COLO668 (cell line): ENCODE data around the gene CHM.
A peak's percentile ranks its signal among the peaks of the same experiment; 100 is the strongest.
"Not testable (repeated sequence)": the region's sequence is repeated elsewhere in the genome, so short reads cannot be mapped to it uniquely, and the experiment has no call there.

Experiments used
- DNase-seq: peaks from one replicate; lab custom pipeline; 2025; ENCODE audit not compliant: unreplicated experiment; lab: John Stamatoyannopoulos, UW

CHM gene

DNA sequence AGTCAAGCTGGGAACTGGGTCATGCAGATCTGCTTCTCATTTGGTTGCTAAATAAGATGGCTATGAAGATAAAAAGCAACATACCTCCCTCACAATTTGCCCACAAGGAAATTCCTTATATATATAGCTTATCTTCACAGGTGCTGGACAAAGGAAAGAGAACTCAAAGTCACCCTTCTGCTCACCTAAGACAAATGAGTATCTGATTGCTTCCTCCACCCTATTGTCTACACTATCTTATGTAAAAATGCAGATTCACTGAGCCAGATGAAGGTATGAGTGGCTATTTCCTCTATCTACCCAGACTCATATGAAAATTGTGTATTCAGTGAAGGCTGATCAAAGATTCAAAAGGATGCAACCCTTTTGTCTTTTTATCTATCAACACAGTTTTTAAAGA is 50.8 kb downstream of the CHM start:
- DNase-seq, result no peak

DNA sequence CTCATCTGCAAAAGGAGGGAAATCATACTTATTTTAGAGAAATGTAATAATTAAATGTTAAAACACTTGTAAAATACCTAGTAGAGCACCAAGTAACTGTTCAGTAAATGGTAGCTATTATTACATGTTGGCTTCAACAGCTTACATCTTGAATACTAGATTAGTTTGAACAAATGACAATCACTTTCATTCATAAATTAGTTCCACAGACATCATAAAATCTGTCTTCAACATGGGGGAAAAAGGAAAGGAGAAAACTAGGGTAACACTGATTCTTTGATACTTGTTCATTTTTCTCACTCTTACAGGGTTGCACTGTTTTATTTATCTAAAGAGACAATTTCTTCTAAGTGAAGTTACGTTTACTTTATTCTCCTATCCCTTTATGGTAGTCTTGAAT is 51.7 kb downstream of the CHM start:
- no peak for DNase-seq

DNA sequence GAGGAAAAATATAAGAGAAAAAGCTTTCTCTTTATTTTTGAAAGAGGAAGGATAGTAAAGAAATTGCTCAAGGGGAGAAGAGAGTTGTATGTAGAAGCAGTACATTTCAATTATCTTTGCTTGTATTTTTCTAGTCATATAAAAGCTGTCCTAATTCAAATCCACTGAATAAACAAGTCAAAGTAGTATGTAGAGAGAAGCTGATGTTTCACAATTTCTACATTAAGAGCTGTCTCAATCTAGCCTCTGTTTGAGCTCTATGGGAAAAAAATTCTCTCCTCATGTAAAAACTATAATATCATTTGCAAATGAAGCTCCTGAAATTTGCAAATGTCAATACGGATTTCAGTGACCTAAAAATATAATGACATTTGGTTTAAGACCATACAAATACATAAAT is 52.6 kb downstream of the CHM start:
- DNase-seq, result no peak

DNA sequence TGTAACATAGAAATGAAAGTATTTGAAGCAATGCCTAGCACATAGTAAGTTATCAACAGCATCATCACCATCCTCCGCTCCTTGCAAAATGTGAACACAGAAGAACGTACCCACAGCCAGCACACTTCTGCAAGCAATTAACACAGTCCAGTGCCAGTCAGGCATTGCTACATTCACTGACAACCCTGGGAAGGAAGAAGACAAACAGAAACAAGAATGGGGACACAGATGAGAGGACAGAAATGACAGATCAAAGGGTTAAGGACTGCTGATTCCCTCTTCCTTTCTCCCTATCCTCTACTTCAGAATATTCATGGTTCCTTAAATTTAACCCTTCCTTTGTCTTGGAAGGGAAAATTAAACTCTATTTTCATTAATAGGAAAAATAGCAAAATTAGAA is 53.1 kb downstream of the CHM start:
- no peak for DNase-seq

DNA sequence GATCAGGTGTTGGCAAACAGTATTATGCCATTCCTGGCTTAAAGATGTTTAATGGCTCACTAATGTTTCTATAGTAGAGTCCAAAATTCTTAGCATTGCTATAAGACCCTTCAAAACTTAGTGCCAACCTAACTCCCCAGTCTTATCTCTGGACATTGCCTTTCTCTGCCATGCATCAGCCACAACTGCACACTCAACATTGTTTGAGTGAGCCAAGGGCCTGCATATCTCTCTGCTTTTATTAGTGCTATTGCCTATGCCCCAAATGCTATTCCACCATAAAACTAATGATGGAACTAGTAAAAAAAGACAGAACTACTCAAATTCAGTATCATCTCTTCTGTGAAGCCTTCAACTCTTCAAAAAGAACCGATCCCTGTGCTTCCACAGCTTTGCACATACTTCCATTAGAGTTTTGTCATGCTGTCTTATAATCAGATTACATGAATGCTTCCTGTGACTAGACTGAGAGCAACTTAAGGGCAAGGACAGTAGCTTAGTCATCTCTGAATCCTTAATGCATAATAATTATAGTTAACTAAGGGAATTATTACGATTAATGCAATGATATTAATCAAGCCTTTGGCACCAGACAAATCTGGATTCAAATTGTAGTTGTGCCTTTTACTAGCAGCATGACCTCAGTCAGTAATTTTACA is 53.7 kb downstream of the CHM start:
- DNase-seq, result no peak

DNA sequence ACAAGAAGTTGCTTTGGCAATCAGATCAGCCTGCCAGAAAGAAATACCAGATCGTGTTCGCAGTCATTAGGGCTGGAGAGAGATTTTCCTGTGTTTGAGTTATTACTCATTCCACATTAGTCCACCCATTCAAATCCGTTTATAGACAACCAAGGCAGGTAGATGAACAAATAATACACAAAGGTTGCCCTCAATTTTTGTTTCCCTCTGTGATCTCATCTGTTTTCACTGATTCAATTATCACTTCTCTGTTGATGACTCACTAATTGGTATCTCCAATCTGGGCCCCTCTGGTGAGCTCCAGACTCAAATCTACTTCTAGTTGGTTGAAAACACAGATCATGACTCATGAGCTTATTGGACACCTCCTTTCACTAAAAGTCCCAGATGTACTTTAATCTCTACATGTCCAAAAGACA is 54.5 kb downstream of the CHM start:
- peak; percentile 7 for DNase-seq

DNA sequence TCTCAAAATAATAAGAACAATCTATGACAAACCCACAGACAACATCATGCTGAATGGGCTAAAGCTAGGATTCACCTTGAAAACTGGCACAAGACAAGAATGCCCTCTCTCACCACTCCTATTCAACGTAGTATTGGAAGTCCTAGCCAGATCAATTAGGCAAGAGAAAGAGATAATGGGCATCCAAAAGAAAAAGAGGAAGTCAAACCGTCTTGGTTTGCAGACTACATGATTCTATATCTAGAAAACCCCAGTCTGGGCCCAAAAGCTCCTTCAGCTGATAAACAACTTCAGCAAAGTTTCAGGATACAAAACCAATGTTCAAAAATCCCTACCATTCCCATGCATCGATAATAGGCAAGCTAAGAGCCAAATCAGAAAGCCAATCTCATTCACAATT is 59.0 kb downstream of the CHM start:
- no peak for DNase-seq

DNA sequence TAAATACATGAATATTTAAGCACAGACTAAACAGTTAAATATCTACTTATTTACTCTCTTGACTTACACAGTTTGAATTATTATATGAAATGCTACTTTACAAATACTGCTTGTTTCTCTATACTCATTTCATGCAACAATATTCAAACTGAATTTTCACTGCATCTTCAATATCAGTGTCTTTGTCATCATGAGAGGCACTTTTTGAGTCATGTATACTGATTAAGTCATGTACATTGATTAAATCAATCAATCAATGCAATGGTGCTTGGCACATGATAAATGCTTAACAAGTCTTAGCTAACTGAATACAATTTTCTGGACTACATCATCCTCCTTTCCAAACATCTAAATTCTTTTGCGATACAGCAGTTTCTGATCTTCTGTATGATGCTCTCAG is 67.1 kb downstream of the CHM start:
- DNase-seq, result no peak

DNA sequence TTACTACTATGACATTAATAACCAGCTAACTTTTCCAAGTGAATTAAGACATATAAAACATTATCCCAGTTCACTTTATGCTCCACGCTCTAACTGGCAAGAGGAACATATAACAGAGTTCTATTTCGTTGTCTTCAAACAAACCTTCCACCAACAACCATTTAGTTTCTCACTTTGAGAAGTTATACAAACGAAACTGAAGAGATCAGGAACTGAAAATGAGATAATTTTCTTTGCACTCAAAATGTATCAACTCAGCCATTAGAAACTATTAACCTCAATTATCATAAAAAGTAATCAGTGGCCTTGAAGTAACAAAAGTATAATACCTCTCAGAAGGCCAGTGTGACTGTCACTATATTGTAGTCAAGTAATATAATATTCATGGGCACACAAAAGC is 70.1 kb downstream of the CHM start:
- DNase-seq, result no peak

DNA sequence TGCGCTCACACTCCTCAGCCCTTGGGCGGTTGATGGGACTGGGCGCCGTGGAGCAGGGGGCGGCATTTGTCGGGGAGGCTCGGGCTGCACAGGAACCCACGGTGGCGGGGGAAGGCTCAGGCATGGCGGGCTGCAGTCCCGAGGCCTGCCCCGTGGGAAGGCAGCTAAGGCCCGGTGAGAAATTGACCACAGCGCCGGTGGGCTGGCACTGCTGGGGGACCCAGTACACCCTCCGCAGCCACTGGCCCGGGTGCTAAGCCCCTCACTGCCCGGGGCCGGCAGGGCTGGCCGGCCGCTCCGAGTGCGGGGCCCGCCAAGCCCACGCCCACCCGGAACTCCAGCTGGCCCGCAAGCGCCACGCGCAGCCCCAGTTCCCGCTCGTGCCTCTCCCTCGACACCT is 75.0 kb downstream of the CHM start:
- not testable (repeated sequence) for DNase-seq

DNA sequence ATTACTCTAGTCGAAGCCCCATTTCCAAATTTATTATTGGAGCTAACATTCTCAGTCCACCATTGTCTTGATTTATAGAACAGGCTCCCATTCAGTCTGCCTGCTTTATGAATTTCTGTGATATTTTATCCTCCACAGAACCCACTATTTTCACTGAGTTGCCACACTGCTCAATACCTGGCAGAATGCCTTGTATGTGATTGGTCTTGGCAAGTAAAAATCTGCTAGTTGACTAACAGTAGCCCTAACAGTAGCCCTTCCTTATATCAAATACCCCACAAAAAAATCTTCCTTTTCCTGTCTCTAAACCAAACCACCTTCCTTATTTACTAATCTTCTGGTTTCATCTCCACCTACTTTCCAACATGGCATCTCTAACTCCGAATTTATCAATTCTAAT is 82.6 kb downstream of the CHM start:
- DNase-seq, result no peak

DNA sequence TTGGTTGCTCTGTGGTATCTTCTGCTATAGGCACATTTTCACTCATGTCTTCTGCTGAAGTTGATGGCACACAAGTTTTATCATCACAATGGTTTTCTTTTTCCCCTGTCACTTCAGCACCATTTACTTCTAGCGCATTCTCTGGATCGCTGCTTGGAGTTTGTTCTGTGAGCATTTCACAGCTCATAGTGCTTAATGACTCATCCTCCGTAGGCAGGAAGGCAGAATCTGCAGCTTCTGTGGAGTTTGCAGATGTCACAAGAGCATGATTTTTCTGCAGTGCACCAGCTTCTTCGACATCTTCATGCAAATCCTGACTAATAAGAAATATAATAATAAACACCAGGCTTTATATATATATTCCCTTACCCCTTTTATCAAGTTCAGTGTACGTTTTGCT is 83.6 kb downstream of the CHM start:
- DNase-seq, result no peak

DNA sequence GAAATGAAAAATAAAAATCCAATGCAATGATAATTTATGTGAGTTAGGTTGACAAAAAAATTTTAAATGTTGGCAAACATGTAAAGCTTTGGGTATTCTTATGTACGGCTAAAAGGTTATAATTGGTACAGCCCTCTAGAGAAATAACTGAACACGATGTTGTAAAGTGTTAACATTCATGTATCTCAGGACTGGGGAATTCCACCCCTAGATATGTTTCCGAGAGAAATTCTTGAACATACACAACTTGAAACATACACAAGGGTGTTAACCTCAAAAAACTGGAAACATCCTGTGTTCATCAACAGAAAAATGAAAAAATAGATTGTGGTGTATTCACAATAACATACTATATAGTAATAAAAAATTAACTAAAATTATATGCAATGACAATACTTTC is 91.8 kb downstream of the CHM start:
- no peak for DNase-seq

DNA sequence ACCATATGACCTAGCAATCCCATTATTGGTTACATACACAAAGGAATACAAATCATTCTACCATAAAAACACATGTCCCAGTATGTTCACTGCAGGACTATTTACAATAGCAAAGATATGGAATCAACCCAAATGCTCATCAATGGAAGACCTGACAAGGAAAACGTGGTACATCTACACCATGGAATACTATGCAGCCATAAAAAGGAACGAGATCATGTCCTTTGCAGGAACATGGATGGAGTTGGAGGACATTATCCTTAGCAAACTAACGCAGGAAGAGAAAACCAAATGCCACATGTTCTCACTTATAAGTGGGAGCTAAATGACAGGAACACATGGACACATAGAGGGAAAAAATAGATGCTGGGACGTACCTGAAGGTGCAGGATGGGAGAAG is 102.6 kb downstream of the CHM start:
- not testable (repeated sequence) for DNase-seq

DNA sequence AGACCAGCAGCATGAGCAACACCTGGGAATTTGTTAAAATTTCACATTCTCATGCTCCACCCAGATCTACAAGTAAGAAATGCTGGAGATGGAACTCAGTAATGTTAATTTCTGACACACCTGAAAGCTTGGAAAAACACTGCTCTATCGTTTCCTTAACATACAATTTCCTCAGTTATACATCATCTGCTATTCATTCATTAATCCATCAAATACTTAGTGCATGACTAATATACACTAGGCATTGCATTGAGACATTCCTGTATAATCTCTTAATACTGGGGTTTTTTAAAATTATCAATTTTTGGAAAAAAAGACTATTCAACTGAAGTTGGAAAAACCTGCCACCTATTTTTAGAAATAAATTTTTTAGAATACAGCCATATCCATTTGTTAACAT is 106.1 kb downstream of the CHM start:
- DNase-seq, result no peak

DNA sequence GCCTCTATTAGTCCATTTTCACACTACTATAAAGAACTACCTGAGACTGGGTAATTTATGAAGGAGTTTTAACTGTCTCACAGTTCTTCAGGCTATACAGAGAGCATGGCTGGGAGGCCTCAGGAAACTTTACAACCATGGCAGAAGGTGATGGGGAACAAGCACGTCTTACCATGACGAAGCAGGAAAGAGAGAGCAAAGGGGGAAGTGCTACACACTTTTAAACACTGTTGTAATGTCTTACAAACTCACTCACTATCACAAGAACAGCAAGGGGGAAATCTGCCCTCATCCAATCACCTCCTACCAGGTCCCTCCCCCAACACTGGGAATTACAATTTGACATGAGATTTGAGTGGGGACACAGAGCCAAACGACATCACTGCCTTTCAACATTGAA is 107.4 kb downstream of the CHM start:
- DNase-seq, result not testable (repeated sequence)

DNA sequence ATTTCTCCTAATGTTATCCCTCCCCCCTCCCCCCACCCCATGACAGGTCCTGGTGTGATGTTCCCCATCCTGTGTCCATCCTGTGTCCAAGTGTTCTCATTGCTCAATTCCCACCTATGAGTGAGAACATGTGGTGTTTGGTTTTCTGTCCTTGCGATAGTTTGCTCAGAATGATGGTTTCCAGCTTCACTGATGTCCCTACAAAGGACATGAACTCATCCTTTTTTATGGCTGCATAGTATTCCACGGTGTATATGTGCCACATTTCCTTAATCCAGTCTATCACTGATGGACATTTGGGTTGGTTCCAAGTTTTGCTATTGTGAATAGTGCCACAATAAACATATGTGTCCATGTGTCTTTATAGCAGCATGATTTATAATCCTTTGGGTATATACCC is 113.0 kb downstream of the CHM start:
- not testable (repeated sequence) for DNase-seq

DNA sequence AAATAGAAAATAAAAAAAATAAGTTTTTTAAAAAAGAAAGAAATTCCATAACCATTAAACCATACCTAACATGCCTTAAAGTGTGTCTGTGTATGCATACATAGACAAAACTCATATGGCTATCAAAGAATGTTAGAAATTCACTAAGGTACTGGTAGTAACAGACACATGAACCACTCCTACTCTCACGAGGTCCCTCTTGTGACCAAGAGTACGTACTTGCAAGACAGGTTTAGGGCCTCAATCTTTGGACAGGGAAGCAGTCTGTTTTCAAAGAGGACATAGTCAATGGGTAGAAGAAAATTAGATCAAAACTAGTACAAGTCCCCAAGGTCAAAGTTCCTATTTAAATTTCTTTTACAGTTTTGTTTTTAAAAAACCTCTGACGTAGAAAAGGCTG is 117.3 kb downstream of the CHM start:
- DNase-seq, result no peak

DNA sequence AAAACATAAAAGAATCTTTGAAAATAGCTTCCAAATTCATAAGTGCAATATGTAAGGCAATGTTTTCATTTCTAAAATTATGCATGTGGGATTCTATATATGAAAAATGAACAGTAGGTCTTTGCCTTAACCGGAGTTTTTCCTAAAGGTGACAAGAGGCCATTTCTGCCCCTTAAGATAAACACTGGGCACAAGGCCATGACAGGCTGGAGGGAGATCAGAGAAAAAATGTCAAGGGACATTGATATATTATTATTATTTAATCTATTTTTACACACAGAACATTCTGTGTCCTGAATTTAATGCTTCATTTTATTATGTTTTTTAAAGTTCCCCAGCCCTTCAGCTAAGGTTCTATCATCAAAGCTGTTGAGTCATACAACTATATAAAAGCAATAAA is 118.8 kb downstream of the CHM start:
- DNase-seq, result no peak

DNA sequence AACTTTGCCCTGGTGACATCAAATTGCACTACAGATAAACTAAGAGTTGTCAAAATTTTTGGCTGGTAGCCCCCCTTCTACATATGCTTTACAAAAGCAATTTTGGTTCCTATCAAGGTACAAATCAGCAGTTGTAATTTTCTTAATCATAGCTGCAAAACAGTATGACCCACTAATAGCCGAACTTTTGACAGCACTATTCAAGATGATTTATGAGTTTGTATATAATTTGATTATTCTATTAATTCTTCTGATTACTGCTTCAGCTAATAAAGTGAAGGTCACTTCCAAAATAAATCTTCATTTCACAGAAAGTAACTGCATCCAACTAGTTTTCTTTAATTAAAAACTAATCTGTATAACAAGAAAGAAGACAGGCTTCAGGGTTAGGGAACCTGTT is 119.6 kb downstream of the CHM start:
- no peak for DNase-seq

DNA sequence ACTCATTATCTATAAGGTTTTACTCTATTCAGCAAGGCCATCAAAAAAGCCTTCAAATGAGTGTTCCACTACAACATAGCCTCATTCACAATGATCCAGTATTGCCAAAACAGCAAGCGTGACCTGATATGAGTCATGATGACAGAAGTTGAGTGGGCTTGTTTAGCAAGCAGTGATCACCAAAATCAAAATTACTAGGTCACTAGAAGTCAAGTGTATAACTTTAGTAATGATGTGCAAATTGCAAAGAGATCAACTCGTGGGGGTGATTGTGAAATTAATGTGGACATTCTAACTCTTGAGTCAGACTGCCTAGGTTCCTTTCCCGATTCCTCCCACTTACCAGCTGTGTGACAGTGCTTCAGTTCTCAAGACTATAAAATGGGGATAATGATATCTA is 124.5 kb downstream of the CHM start:
- no peak for DNase-seq

DNA sequence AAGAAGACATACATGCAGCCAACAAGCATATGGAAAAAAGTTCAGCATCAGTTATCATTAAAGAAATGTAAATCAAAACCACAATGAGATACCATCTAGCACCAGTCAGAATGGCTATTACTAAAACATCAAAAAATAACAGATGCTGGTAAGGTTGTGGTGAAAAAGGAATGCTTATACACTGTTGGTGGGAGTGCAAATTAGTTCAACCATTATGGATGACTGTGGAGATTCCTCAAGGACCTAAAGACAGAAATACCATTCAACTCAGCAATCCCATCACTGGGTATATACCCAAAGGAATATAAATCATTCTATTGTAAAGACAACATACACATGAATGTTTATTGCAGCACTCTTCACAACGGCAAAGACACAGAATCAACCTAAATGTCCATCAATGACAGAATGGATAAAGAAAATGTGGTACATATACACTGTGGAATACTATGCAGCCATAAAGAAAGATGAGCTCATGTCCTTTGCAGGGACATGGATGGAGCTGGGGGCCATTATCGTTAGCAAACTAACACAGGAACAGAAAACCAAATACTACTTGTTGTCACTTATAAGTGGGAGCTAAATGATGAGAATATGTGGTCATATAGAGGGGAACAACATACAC is 130.6 kb downstream of the CHM start:
- DNase-seq, result not testable (repeated sequence)

DNA sequence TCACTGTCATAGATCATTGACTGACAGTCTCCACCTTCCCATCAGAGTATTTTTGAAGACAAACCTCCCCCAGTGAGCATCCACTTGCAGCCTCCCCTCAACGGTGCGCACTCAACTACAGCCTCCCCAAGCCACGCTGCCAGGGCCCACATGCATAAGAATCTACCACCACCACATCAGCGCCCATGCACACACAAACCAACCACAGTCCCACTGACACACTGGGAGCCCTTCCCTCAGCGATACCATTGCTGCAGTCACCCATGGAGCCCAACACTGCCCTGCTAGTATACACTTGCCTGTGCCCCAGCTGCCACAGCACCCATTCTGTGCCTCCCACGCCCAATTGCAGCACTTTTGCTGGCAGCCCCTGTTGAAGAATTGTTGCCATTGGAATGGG is 132.9 kb downstream of the CHM start:
- no peak for DNase-seq
